ENCODE data around the gene GCAT. TPM values are rescaled to one million over a fixed set of nuclear protein-coding genes. Genes with fewer than 3 reads are reported as not detected.

The GCAT gene
- polyA plus RNA-seq, 1 of the 3 experiments (the other 2 are of a cell fraction) = 24.2 TPM

GRCh38 chr22:37816543-37817180, 8.9 kb downstream of the GCAT start:
- WGBS (ENCODE audit: low lambda C conversion rate) = 91% methylated on average over 18 of the region's 23 CpGs
- POLR2A ChIA-PET = interaction anchor here (2.2 kb wide), 2 partner anchors 9 to 64 kb away, joined by 4 to 13 read pairs; partner anchors contain the start of gene GCAT

More at GRCh38 chr22:37816543-37817180, 8.9 kb downstream of the GCAT start:
- Histone ChIP-seq H3K4me2 (no peak overlapping the region), H3K9me2 (no peaks in the 10 kb centered on the region), H3K79me2 (ENCODE audit: insufficient read depth) (no peaks in the 10 kb centered on the region), H3K36me3 (replicated peaks in 1 of 2; ENCODE audit: control insufficient read depth in 1 of 2, insufficient read depth in 2 of 2, low read length in 1 of 2) (peaks cover 0 to 9% of the 10 kb centered on the region in 2 experiments), H2AFZ (ENCODE audit: low read depth) (no peak overlapping the region), H3K9ac (no peak overlapping the region), H3F3A (replicated peaks; ENCODE audit: insufficient read depth) (no peaks in the 10 kb centered on the region), H3K27ac (ENCODE audit: low read depth in 2 of 2, low read length in 1 of 2) (no peak overlapping the region), H3K27me3 (ENCODE audit: insufficient read depth) (no peaks in the 10 kb centered on the region), H3K4me1 (ENCODE audit: control insufficient read depth in 1 of 2, insufficient read depth in 2 of 2, low read depth in 1 of 2, low read length in 1 of 2) (peaks cover 0 to 8% of the 10 kb centered on the region in 2 experiments; a peak in 1 of 4 replicates), H3K9me3 (no peaks in the 10 kb centered on the region), H3K4me3 (ENCODE audit: low read depth in 2 of 2, low read length in 1 of 2) (no peak overlapping the region), H4K20me1 (ENCODE audit: insufficient read depth) (no peaks in the 10 kb centered on the region)
- no peak for TF ChIP-seq CHD2 (IDR thresholded peaks at IDR 0.05; ENCODE audit: low read length, partially characterized antibody)
- no peak for TF ChIP-seq TCF12 (IDR thresholded peaks at IDR 0.05)
- TF ChIP-seq TEAD4 (IDR thresholded peaks at IDR 0.05; ENCODE audit: borderline replicate concordance, insufficient read depth) = no peak
- TF ChIP-seq RFX5 (IDR thresholded peaks at IDR 0.05; ENCODE audit: low read length) = no peak
- TF ChIP-seq TAF1 (IDR thresholded peaks at IDR 0.05; ENCODE audit: borderline replicate concordance, low read depth, low read length) = no peak
- no peak for TF ChIP-seq NFIC (IDR thresholded peaks at IDR 0.05; ENCODE audit: borderline replicate concordance)
- TF ChIP-seq USF1 (IDR thresholded peaks at IDR 0.05; ENCODE audit: borderline replicate concordance, low read depth) = no peak
- no peak for TF ChIP-seq GATA2 (CRISPR knock-in tag; IDR thresholded peaks at IDR 0.05)
- no peak for TF ChIP-seq PBX3 (IDR thresholded peaks at IDR 0.05)
- no peak for TF ChIP-seq USF2 (IDR thresholded peaks at IDR 0.05; ENCODE audit: borderline replicate concordance, low read depth, low read length)
- TF ChIP-seq CTCF (IDR thresholded peaks at IDR 0.05) = no peak
- TF ChIP-seq REST (IDR thresholded peaks at IDR 0.05; ENCODE audit: low read depth, low read length) = no peak
- TF ChIP-seq YY1 (IDR thresholded peaks at IDR 0.05; ENCODE audit: low read depth) = no peak
- DNase-seq = no peak
- CTCF ChIA-PET = interaction anchor here (0.7 to 14.0 kb wide), 19 partner anchors 8 to 160 kb away, joined by 3 to 182 read pairs (median 7); partner anchors contain the start of genes ANKRD54, EIF3L, GCAT and MICALL1
